ENCODE results near the gene CLGN. TPM values are rescaled to one million over a fixed set of nuclear protein-coding genes. Genes with fewer than 3 reads are reported as not detected.

The CLGN gene
- total RNA-seq, 3 donors from 2014 or later (not counting 1 experiment from before 2014, with no cell fraction given) = not detected

- H3K36me3 ChIP-seq (ENCODE audit: control insufficient read depth, insufficient read depth, low read length) = no peaks in the 10 kb centered on the region
- no peaks in the 10 kb centered on the region for H3K9me3 Mint-ChIP-seq
- H3K27ac ChIP-seq (ENCODE audit: low read length) = peak within 1 kb of the TSS; percentile 75
- peaks cover 29 to 36% of the 10 kb centered on the region in 2 donors for H3K4me1 Mint-ChIP-seq
- H3K4me3 ChIP-seq (ENCODE audit: low read length) = peak within 1 kb of the TSS; percentile 76
- H3K27me3 Mint-ChIP-seq (ENCODE audit: low read depth in 2 of 2) = no peaks in the 10 kb centered on the region
- under 1% methylated on average over 63 of the region's 63 CpGs for WGBS (ENCODE audit: insufficient coverage)
- H3K27ac Mint-ChIP-seq = no peak within 1 kb of the TSS
- H3K27me3 ChIP-seq (ENCODE audit: control insufficient read depth, insufficient read depth, low read length) = no peaks in the 10 kb centered on the region
- no peaks in the 10 kb centered on the region for H3K36me3 Mint-ChIP-seq
- peaks cover 7% of the 10 kb centered on the region for H3K4me1 ChIP-seq (ENCODE audit: control insufficient read depth, insufficient read depth, low read length)
- peak; percentile 3 for TF ChIP-seq CTCF (IDR thresholded peaks at IDR 0.05)
- intact Hi-C loops (cut with micrococcal nuclease) = loop anchor here (1.0 to 5.0 kb wide), 4 partner anchors 151 to 1071 kb away; partner anchors contain the start of genes ELMOD2, MAML3, NAA15 and NDUFC1
- DNase-seq (peak; percentile 92 to 98), ATAC-seq (peak; percentile 93 to 98 (median 94))
- H3K4me3 Mint-ChIP-seq = peak within 1 kb of the TSS; percentile 83
- no peaks in the 10 kb centered on the region for H3K9me3 ChIP-seq (ENCODE audit: control insufficient read depth, insufficient read depth, low read length)
Observed at GRCh38 chr4:140373328-140374129, 53.9 kb downstream of the CLGN start, which contains the start of gene SCOC. Gene SCOC (plus strand): TSS chr4:140373646. CDS start chr4:140379171, 5,525 bp downstream.

- H3K4me3 ChIP-seq (ENCODE audit: low read length) = peak overlapping the region; percentile 76
- H3K4me1 ChIP-seq (ENCODE audit: control insufficient read depth, insufficient read depth, low read length) = peaks cover 7% of the 10 kb centered on the region
- H3K27ac Mint-ChIP-seq = no peak overlapping the region
- no peaks in the 10 kb centered on the region for H3K36me3 Mint-ChIP-seq
- H3K36me3 ChIP-seq (ENCODE audit: control insufficient read depth, insufficient read depth, low read length) = no peaks in the 10 kb centered on the region
- DNase-seq (peak; percentile 16 to 71), ATAC-seq (peak; percentile 49 to 71 (median 52))
- peak; percentile 22 for TF ChIP-seq CTCF (IDR thresholded peaks at IDR 0.05)
- no peaks in the 10 kb centered on the region for H3K27me3 ChIP-seq (ENCODE audit: control insufficient read depth, insufficient read depth, low read length)
- intact Hi-C loops (cut with micrococcal nuclease) = loop anchor here (1.0 to 5.0 kb wide), 4 partner anchors 151 to 1071 kb away; partner anchors contain the start of genes ELMOD2, MAML3, NAA15 and NDUFC1
- no peaks in the 10 kb centered on the region for H3K9me3 Mint-ChIP-seq
- H3K4me1 Mint-ChIP-seq = peaks cover 29 to 36% of the 10 kb centered on the region in 2 donors
- no peaks in the 10 kb centered on the region for H3K9me3 ChIP-seq (ENCODE audit: control insufficient read depth, insufficient read depth, low read length)
- H3K4me3 Mint-ChIP-seq = no peak overlapping the region
- no peaks in the 10 kb centered on the region for H3K27me3 Mint-ChIP-seq (ENCODE audit: low read depth in 2 of 2)
- H3K27ac ChIP-seq (ENCODE audit: low read length) = peak overlapping the region; percentile 75
- 1% methylated on average over 18 of the region's 21 CpGs for WGBS (ENCODE audit: insufficient coverage)
Observed at GRCh38 chr4:140372751-140373327, 54.6 kb downstream of the CLGN start.

GRCh38 chr4:140368686-140369085, 58.8 kb downstream of the CLGN start:
- Histone ChIP-seq H3K4me3 (ENCODE audit: low read length) (no peak overlapping the region), H3K27me3 (ENCODE audit: control insufficient read depth, insufficient read depth, low read length) (no peaks in the 10 kb centered on the region), H3K9me3 (ENCODE audit: control insufficient read depth, insufficient read depth, low read length) (no peaks in the 10 kb centered on the region), H3K27ac (ENCODE audit: low read length) (no peak overlapping the region), H3K4me1 (ENCODE audit: control insufficient read depth, insufficient read depth, low read length) (no peaks in the 10 kb centered on the region), H3K36me3 (ENCODE audit: control insufficient read depth, insufficient read depth, low read length) (no peaks in the 10 kb centered on the region)
- no peak for ATAC-seq
- H3K4me1 Mint-ChIP-seq = peaks cover 9 to 10% of the 10 kb centered on the region in 2 donors
- no peak overlapping the region for H3K4me3 Mint-ChIP-seq
- intact Hi-C loops (cut with micrococcal nuclease) = no loop called here
- H3K27me3 Mint-ChIP-seq (ENCODE audit: low read depth in 2 of 2) = peaks cover 0 to 5% of the 10 kb centered on the region in 2 donors
- H3K9me3 Mint-ChIP-seq = no peaks in the 10 kb centered on the region
- no peak overlapping the region for H3K27ac Mint-ChIP-seq
- no peak for TF ChIP-seq CTCF (IDR thresholded peaks at IDR 0.05)
- WGBS (ENCODE audit: insufficient coverage) = 86% methylated on average over 3 of the region's 3 CpGs
- no peaks in the 10 kb centered on the region for H3K36me3 Mint-ChIP-seq
- DNase-seq = no peak
